Keratinocyte (primary cell): ENCODE measurements around the gene PCDH1. TPM values are rescaled to one million over a fixed set of nuclear protein-coding genes. Genes with fewer than 3 reads are reported as not detected.

Experiments used
- DNase-seq: peaks from one replicate; pipeline ENCODE4 v3.0.0-alpha.2; 2011; ENCODE audit warnings: low read depth, missing footprints, low spot score
- FAIRE-seq: peaks from 2 replicates; lab custom pipeline; 2011; peaks lifted over from hg19 to GRCh38; lab: Jason Lieb, UNC
- H2AFZ ChIP-seq: 2 replicates; pipeline ENCODE4 v1.6.0; 2012; ENCODE audit warnings: low read length, control low read depth, inconsistent platforms; ENCODE audit not compliant: control insufficient read depth
- H3K27ac ChIP-seq: 2 replicates; pipeline ENCODE4 v1.5.1; 2011; ENCODE audit warnings: low read length; ENCODE audit not compliant: control insufficient read depth, insufficient read depth
- H3K27me3 ChIP-seq: 3 replicates; pipeline ENCODE4 v1.6.0; 2011; ENCODE audit warnings: low read length; ENCODE audit not compliant: control insufficient read depth, insufficient read depth; ENCODE audit errors: extremely low read depth
- H3K36me3 ChIP-seq, 2 experiments: 2 replicates in 1 of 2; 3 replicates in 1 of 2; pipeline ENCODE4 v1.5.1; 2011; ENCODE audit warnings: low read length in 2 of 2, mild to moderate bottlenecking in 1 of 2; ENCODE audit not compliant: control insufficient read depth in 2 of 2, insufficient read depth in 2 of 2; ENCODE audit errors: extremely low read depth in 1 of 2
- H3K4me1 ChIP-seq: 3 replicates; pipeline ENCODE4 v1.5.1; 2011; ENCODE audit warnings: low read length; ENCODE audit not compliant: control insufficient read depth, insufficient read depth; ENCODE audit errors: extremely low read depth
- H3K4me2 ChIP-seq: 3 replicates; pipeline ENCODE4 v1.6.0; 2011; ENCODE audit warnings: low read depth, low read length; ENCODE audit not compliant: control insufficient read depth, insufficient read depth; ENCODE audit errors: extremely low read depth
- H3K4me3 ChIP-seq, 3 experiments: fragments of 200-600 bp in 1 of 3; sonication (generic) in 1 of 3; 2 replicates in 2 of 3; 3 replicates in 1 of 3; pipeline ENCODE4 v1.5.1; 2011 to 2016; ENCODE audit warnings: low read length in 3 of 3, mild to moderate bottlenecking in 3 of 3, control low read depth in 2 of 3, inconsistent platforms in 1 of 3, low read depth in 1 of 3, mixed read lengths in 1 of 3, mixed run types in 1 of 3, moderate library complexity in 1 of 3; ENCODE audit not compliant: control insufficient read depth in 2 of 3, insufficient read depth in 2 of 3; ENCODE audit errors: extremely low read depth in 1 of 3
- H3K79me2 ChIP-seq: 2 replicates; pipeline ENCODE4 v1.6.0; 2012; ENCODE audit warnings: low read length; ENCODE audit not compliant: control insufficient read depth, insufficient read depth
- H3K9ac ChIP-seq: 3 replicates; pipeline ENCODE4 v1.6.0; 2011; ENCODE audit warnings: low read length; ENCODE audit not compliant: control insufficient read depth, insufficient read depth; ENCODE audit errors: extremely low read depth
- H3K9me1 ChIP-seq: 3 replicates; pipeline ENCODE4 v1.6.0; 2011; ENCODE audit warnings: low read length; ENCODE audit not compliant: control insufficient read depth, insufficient read depth; ENCODE audit errors: extremely low read depth
- H3K9me3 ChIP-seq: 2 replicates; pipeline ENCODE4 v1.5.1; 2012; ENCODE audit warnings: low read depth, low read length; ENCODE audit not compliant: control insufficient read depth
- H4K20me1 ChIP-seq: 3 replicates; pipeline ENCODE4 v1.6.0; 2011; ENCODE audit warnings: low read length; ENCODE audit not compliant: control insufficient read depth, insufficient read depth; ENCODE audit errors: extremely low read depth
- CTCF ChIP-seq, 3 experiments: IDR thresholded peaks in 1 of 3; conservative IDR thresholded peaks in 1 of 3; optimal IDR thresholded peaks in 1 of 3; 2 replicates in 2 of 3; 3 replicates in 1 of 3; pipeline versions ENCODE3 to v1.5.1; 2011; ENCODE audit warnings: low read length in 3 of 3, mild to moderate bottlenecking in 3 of 3, moderate library complexity in 2 of 3, control low read depth in 1 of 3, inconsistent platforms in 1 of 3; ENCODE audit not compliant: insufficient read depth in 2 of 3; ENCODE audit errors: extremely low read depth in 1 of 3
- EZH2 ChIP-seq: IDR thresholded peaks from one replicate; pipeline ENCODE4 v1.6.1; 2012; ENCODE audit warnings: inconsistent platforms, mild to moderate bottlenecking, low read length, moderate library complexity
- dilution Hi-C: fragments of 300-500 bp; cut with MboI; formaldehyde crosslinking; loops from one replicate; pipeline ENCODE4 v1.7.0; 2020; ENCODE audit warnings: low sequenced_read_pairs; ENCODE audit not compliant: extremely low pct_ligation_motif_present
- polyA plus RNA-seq, 5 experiments: library from polyadenylated mRNA; depleted of rRNA in 3 of 5; stranded (reverse) in 3 of 5; stranded (forward) in 1 of 5; unstranded in 1 of 5; fragments of >200 nt; gene quantifications; 1 replicate in 1 of 5; 2 replicates in 3 of 5; 3 replicates in 1 of 5; pipeline versions ENCODE4 v1.2.1 to v1.2.3, GENCODE V29; 2011 to 2012; ENCODE audit warnings: missing spikeins in 2 of 5, low read depth in 1 of 5, low replicate concordance in 1 of 5

Gene PCDH1
- polyA plus RNA-seq, 1 donor (not counting 4 experiments of a cell fraction or from before 2014, with no cell fraction given) = 10.0 TPM

DNA sequence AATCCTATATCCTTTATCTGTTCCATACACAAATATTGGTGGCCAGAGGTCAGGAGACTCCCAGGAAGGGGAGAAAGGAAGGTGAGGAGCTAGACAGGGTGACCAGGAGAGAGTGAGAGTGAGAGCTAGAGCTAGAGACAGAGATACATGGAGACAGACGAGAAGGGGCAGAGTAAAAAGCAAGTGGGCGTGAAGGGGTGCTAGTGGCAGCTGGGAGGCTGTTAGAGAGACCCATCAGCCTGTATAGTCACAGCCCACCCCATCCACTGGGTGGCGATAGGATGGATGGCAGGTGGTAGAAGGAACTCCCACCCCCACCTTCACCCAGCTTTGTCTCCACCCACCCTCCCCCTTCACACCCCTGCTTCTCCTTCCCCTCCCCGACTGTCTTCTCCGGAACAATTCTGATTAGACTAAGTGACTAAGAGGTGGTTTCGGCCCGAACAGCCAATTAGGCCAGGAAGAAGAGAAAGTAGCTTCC, 32.8 kb downstream of the PCDH1 start:
- Histone ChIP-seq H3K79me2 (no peaks in the 10 kb centered on the region), H4K20me1 (no peaks in the 10 kb centered on the region), H3K36me3 (no peaks in the 10 kb centered on the region), H3K27ac (no peak overlapping the region), H3K4me1 (peaks cover 16% of the 10 kb centered on the region), H3K9ac (no peak overlapping the region), H3K9me3 (no peaks in the 10 kb centered on the region), H3K4me2 (no peak overlapping the region), H3K4me3 (no peak overlapping the region), H3K9me1 (no peaks in the 10 kb centered on the region), H2AFZ (no peak overlapping the region), H3K27me3 (no peaks in the 10 kb centered on the region)
- FAIRE-seq (no peak), DNase-seq (no peak)
- dilution Hi-C loops = no loop called here
- TF ChIP-seq CTCF (optimal IDR thresholded peaks at IDR 0.05 in 1 of 3, IDR thresholded peaks at IDR 0.05 in 1 of 3, conservative IDR thresholded peaks at IDR 0.05 in 1 of 3; ENCODE audit: extremely low read depth in 1 of 3, insufficient read depth in 2 of 3, low read length in 3 of 3) (peak in 1 of 3 experiments; percentile 31), EZH2 (no peak)

DNA sequence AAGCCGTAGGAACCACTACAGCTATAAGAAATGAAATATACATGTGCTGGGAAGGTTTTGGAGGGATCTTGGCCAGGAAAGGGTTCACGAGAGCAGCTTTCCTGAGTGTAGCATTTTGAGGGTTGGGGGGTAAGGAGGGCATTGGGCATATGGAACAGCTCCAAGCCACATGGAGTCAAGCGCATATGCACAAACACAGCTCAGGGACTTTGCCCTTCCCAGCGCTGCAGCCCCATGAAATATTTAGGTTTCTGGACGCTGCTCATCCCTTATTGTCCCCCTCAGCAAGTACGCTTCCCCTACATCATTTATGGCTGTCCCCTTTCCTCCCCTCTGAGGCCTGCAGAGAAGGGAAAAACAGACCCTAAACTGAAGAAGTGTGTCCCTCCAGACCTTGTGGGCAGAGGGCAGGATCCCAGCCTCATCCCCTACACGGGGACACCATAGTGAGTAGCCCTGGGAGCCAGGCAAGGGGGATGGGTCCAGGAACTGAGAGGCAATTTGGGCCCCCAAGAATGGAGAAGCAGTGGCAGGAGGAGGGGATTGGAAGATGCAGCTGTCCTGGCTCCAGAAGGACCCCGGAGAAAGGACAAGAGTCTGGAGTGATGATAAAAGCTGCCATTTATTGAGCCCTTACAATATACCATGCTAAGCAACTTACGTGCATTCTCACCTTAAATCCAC, 33.7 kb downstream of the PCDH1 start:
- no peaks in the 10 kb centered on the region for H4K20me1 ChIP-seq
- no peaks in the 10 kb centered on the region for H3K79me2 ChIP-seq
- H2AFZ ChIP-seq = no peak overlapping the region
- no peak overlapping the region for H3K4me2 ChIP-seq
- no peaks in the 10 kb centered on the region for H3K36me3 ChIP-seq
- DNase-seq = no peak
- TF ChIP-seq CTCF (optimal IDR thresholded peaks at IDR 0.05 in 1 of 3, IDR thresholded peaks at IDR 0.05 in 1 of 3, conservative IDR thresholded peaks at IDR 0.05 in 1 of 3; ENCODE audit: extremely low read depth in 1 of 3, insufficient read depth in 2 of 3, low read length in 3 of 3) = no peak
- TF ChIP-seq EZH2 = no peak
- H3K4me1 ChIP-seq = peaks cover 11% of the 10 kb centered on the region
- FAIRE-seq = no peak
- dilution Hi-C loops = no loop called here
- H3K9me3 ChIP-seq = no peaks in the 10 kb centered on the region
- no peak overlapping the region for H3K4me3 ChIP-seq
- no peak overlapping the region for H3K27ac ChIP-seq
- no peak overlapping the region for H3K9ac ChIP-seq
- H3K9me1 ChIP-seq = no peaks in the 10 kb centered on the region
- no peaks in the 10 kb centered on the region for H3K27me3 ChIP-seq
